ENCODE data around the gene SPRED1.
A peak's percentile ranks its signal among the peaks of the same experiment; 100 is the strongest.
"Not testable (repeated sequence)": the region's sequence is repeated elsewhere in the genome, so short reads cannot be mapped to it uniquely, and the experiment has no call there.

The SPRED1 gene

GRCh38 chr15:38263251-38263650, 10.6 kb downstream of the SPRED1 start:
- TF ChIP-seq CTCF (conservative IDR thresholded peaks at IDR 0.05; ENCODE audit: low read depth, low read length) = no peak
- DNase-seq (ENCODE audit: low read depth) = no peak
- H3K4me3 ChIP-seq (ENCODE audit: low read length) = no peak overlapping the region

- peak; percentile 81 for DNase-seq (ENCODE audit: low read depth)
- TF ChIP-seq CTCF (conservative IDR thresholded peaks at IDR 0.05; ENCODE audit: low read depth, low read length) = no peak
- H3K4me3 ChIP-seq (ENCODE audit: low read length) = no peak overlapping the region
Measured at GRCh38 chr15:38263996-38264395, 11.4 kb downstream of the SPRED1 start.

GRCh38 chr15:38266247-38266986, 13.8 kb downstream of the SPRED1 start:
- TF ChIP-seq CTCF (conservative IDR thresholded peaks at IDR 0.05; ENCODE audit: low read depth, low read length) = no peak
- no peak for DNase-seq (ENCODE audit: low read depth)
- H3K4me3 ChIP-seq (ENCODE audit: low read length) = no peak overlapping the region

- TF ChIP-seq CTCF (conservative IDR thresholded peaks at IDR 0.05; ENCODE audit: low read depth, low read length) = no peak
- H3K4me3 ChIP-seq (ENCODE audit: low read length) = no peak overlapping the region
- DNase-seq (ENCODE audit: low read depth) = no peak
Measured at GRCh38 chr15:38267421-38268022, 14.9 kb downstream of the SPRED1 start.

GRCh38 chr15:38271144-38271543, 18.5 kb downstream of the SPRED1 start:
- TF ChIP-seq CTCF (conservative IDR thresholded peaks at IDR 0.05; ENCODE audit: low read depth, low read length) = no peak
- no peak for DNase-seq (ENCODE audit: low read depth)
- H3K4me3 ChIP-seq (ENCODE audit: low read length) = no peak overlapping the region

GRCh38 chr15:38271895-38272294, 19.3 kb downstream of the SPRED1 start:
- no peak for DNase-seq (ENCODE audit: low read depth)
- no peak for TF ChIP-seq CTCF (conservative IDR thresholded peaks at IDR 0.05; ENCODE audit: low read depth, low read length)
- no peak overlapping the region for H3K4me3 ChIP-seq (ENCODE audit: low read length)

- H3K4me3 ChIP-seq (ENCODE audit: low read length); DNase-seq (ENCODE audit: low read depth): not testable (repeated sequence)
Measured at GRCh38 chr15:38272431-38272830, 19.8 kb downstream of the SPRED1 start.
